Measurements from ENCODE around the gene RAB1B. TPM values are rescaled to one million over a fixed set of nuclear protein-coding genes. Genes with fewer than 3 reads are reported as not detected.
A peak's percentile ranks its signal among the peaks of the same experiment; 100 is the strongest.

The RAB1B gene
- 10 to 100 TPM; 87.2 to 99.4 (median 98.2) TPM for total RNA-seq

- H3K27me3 ChIP-seq = no peaks in the 10 kb centered on the region
- peak; percentile 100 for DNase-seq (ENCODE audit: low spot score in 2 of 2)
- H3K4me3 ChIP-seq = peak within 1 kb of the TSS; percentile 85 to 94 (median 88)
- H3K9me3 ChIP-seq = no peaks in the 10 kb centered on the region
- TF ChIP-seq, protein P1, sequence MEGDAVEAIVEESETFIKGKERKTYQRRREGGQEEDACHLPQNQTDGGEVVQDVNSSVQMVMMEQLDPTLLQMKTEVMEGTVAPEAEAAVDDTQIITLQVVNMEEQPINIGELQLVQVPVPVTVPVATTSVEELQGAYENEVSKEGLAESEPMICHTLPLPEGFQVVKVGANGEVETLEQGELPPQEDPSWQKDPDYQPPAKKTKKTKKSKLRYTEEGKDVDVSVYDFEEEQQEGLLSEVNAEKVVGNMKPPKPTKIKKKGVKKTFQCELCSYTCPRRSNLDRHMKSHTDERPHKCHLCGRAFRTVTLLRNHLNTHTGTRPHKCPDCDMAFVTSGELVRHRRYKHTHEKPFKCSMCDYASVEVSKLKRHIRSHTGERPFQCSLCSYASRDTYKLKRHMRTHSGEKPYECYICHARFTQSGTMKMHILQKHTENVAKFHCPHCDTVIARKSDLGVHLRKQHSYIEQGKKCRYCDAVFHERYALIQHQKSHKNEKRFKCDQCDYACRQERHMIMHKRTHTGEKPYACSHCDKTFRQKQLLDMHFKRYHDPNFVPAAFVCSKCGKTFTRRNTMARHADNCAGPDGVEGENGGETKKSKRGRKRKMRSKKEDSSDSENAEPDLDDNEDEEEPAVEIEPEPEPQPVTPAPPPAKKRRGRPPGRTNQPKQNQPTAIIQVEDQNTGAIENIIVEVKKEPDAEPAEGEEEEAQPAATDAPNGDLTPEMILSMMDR (IDR thresholded peaks at IDR 0.05) = no peak
- TF ChIP-seq POLR2AphosphoS5 (IDR thresholded peaks at IDR 0.05) (peak; percentile 82 to 96 (median 93)), POLR2A (IDR thresholded peaks at IDR 0.05) (peak; percentile 45)
- H3K36me3 ChIP-seq = peaks cover 11% of the 10 kb centered on the region
- peak within 1 kb of the TSS; percentile 97 to 98 for H3K27ac ChIP-seq
- intact Hi-C loops (cut with DNase I; ENCODE audit: low total_unique reads) = no loop called here
- H3K4me1 ChIP-seq = peaks cover 3 to 16% of the 10 kb centered on the region in 2 donors
Measured at GRCh38 chr11:66268244-66268951, at the start of gene RAB1B. TSS of gene RAB1B (plus strand) at chr11:66268639. CDS start at chr11:66268680, 41 bp downstream.

DNA sequence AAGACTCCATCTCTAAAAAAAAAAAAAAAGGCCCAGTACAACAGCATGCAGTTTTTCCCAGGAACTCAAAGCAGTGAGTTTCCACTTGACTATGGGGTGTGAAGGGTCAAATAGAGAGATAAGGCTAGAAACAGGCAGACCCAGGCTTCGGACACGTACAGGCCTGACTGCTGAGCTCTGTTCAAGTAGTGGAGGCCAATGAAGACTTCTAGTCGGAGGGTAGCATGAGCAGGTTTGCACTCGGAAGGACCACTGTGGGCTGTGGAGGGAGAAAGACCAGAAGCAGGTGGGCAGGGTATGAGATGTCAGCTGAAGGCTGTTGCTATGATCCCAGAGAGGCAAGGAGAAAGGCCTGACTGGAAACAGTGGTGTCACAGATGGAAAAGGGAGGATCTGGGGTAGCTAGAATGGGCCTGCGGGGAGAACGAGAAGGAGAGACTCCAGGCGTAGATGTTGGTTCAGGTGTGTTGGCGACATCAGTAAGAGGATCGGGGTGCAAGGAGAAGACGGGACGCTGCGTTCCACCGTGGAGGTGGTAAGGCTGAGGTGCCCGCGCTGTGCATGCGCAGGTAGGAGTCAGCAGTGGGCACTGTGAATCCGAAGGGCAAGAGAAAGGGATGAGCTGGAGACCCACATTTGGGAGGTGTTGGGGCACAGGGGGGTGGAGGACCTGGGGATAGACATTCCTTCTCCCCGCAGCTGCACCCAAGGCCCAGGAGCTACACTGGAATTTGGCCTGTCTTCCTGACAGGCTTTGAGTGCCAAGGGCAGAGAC lies 49.4 kb upstream of the RAB1B start:
- Histone ChIP-seq H3K9me3 (no peaks in the 10 kb centered on the region), H3K4me1 (no peaks in the 10 kb centered on the region), H3K27ac (no peak overlapping the region), H3K4me3 (no peak overlapping the region), H3K36me3 (peaks cover 3% of the 10 kb centered on the region), H3K27me3 (no peaks in the 10 kb centered on the region)
- TF ChIP-seq POLR2AphosphoS5 (IDR thresholded peaks at IDR 0.05) (no peak), POLR2A (IDR thresholded peaks at IDR 0.05) (no peak)
- TF ChIP-seq, protein P1 (IDR thresholded peaks at IDR 0.05) = no peak
- DNase-seq (ENCODE audit: low spot score in 2 of 2) = no peak
- intact Hi-C loops (cut with DNase I; ENCODE audit: low total_unique reads) = no loop called here

DNA sequence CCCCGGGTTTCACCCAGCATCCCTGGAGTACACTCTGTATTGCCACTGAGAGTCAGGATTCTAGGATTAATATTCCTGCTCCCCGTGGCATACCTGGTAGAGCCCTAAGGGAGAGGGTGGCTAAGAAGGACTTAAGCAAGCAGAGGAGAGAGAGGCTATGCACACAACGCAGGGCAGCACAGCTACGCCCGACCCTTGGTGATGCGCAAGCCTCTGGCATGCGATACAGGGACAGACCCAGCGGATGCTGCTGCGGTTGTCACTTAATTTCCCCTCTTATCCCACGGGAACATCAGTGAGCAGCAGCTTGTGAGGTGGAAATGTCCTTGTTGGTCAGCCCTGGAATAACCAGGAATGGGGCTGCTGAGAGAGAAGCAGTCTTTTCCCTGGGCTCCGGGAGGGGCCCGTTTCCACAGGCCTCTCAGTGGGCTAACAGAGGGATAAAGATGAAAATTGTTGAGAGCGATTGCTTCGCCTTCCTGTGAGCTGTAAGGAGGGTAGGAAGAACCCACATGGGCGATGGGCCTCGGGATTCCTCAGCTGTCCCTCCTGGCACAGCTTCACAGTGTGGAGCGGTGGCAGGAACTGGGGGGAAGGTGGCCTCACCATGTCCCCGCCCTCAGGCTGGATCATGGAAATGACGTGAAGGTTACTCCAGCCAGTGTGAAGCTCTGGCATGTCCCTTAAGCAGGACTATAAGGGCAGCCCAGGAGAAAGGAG lies 48.4 kb upstream of the RAB1B start:
- DNase-seq (ENCODE audit: low spot score in 2 of 2) = no peak
- intact Hi-C loops (cut with DNase I; ENCODE audit: low total_unique reads) = no loop called here
- no peaks in the 10 kb centered on the region for H3K4me1 ChIP-seq
- no peaks in the 10 kb centered on the region for H3K27me3 ChIP-seq
- no peak overlapping the region for H3K4me3 ChIP-seq
- H3K27ac ChIP-seq = no peak overlapping the region
- no peaks in the 10 kb centered on the region for H3K9me3 ChIP-seq
- no peak for TF ChIP-seq POLR2A (IDR thresholded peaks at IDR 0.05)
- no peak for TF ChIP-seq POLR2AphosphoS5 (IDR thresholded peaks at IDR 0.05)
- TF ChIP-seq, protein P1 (IDR thresholded peaks at IDR 0.05) = no peak
- peaks cover 3% of the 10 kb centered on the region for H3K36me3 ChIP-seq

GRCh38 chr11:66220566-66220935 lies 47.9 kb upstream of the RAB1B start:
- H3K27me3 ChIP-seq = no peaks in the 10 kb centered on the region
- DNase-seq (ENCODE audit: low spot score in 2 of 2) = peak in 1 of 2 donors; percentile 12
- no peak overlapping the region for H3K27ac ChIP-seq
- TF ChIP-seq POLR2AphosphoS5 (IDR thresholded peaks at IDR 0.05) (no peak), POLR2A (IDR thresholded peaks at IDR 0.05) (no peak)
- TF ChIP-seq, protein P1 (IDR thresholded peaks at IDR 0.05) = no peak
- no peak overlapping the region for H3K4me3 ChIP-seq
- H3K36me3 ChIP-seq = peaks cover 3% of the 10 kb centered on the region
- no peaks in the 10 kb centered on the region for H3K4me1 ChIP-seq
- no peaks in the 10 kb centered on the region for H3K9me3 ChIP-seq
- intact Hi-C loops (cut with DNase I; ENCODE audit: low total_unique reads) = no loop called here

Measured in breast epithelium (tissue), 4 donors.